NCI-H774 (cell line): Measurements from ENCODE around the gene RELT.

Source experiments
- DNase-seq: peaks from one replicate; lab custom pipeline; 2025; lab: John Stamatoyannopoulos, UW

The RELT gene

DNA sequence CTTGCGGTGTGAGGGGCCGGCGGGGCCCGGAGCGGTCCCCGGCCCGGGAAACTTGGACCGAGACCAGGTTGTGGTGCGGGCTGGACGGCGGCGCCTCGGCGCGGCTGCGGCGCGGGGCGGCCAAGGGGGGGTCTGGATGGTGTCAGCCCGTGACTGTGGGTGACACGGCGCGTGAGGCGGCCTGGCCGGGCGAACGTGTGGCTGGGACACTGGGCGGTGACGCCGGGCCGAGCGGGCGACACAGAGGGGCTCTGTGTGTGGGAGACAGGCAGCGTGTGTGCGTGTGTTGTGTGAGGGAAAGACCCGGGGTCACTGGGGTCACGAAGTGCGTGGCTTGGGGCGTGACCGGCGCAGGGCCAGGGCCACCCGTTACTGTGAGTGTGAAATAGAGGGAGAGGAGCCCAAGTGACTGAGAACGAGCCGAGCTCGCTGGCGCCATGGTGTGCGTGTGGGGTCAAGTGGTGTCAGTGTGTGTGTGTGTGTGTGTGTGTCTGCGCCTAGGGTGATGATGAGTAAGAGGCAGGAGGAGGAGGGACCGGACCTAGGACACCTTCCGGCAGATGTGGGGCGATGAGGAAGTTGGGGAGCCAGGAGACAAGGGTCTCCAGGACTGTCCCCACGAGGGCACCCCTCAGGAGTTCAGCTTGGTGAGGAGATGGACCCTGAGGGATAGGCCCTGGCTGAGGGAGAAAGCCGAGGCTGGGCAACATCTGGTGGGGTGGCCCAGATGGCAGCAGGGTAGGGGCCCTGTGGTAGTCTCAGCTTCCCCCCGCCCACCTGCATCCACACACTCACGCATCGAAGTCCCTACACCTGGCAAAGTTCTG, 817 bp downstream of the RELT start:
- DNase-seq = peak; percentile 11

DNA sequence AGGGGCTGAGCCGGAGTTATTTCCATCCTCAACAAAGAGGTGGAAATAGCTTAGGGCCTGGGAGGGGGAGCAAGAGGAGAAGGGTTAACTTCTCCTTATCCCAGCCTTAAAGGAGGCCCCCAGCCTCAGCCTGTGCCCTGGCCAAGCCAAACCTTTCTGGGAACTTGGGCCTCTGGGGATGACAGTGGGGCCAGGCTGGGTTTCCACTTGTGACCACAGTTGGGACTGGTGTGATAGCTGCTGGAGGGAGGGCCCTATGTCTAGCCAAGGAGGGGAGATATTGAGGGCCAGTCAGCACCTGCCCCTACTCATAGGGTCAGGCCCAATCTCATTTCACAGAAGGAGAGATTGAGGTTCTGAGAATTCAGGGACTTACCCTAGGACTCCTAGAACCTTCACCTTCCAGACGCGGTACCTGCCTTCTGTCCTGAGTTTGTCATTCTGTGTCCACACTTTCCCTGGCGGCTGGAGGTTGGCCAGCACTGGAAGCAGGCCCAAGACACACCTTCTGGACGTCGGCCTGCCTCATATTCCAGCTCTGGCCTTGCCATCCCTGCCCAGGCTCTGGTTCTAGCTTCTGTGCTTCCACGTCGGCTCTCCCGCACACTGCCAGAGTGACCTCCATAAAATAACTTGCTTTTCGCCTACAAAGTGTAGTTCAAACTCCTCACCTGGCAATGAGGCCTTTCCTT, 3.1 kb downstream of the RELT start:
- DNase-seq = no peak

DNA sequence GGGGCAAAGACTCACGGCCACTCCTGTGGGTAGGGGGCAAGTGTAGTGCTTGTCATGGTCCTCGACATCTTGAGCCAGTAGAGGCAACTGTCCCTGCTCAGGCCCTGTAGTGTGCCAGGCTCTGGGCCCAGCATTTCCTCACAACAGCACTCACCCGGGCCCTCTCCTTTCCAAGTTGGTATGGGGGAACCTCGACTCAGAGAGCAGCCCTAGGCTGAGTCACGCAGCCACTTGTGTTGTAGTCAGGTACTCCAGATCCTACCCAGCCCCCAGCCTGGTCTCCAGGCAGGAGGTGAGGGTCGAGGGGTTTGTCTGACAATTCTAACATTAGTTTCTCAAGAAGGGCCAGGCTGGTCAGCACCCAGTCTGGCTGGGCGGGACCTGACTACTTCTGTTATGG, 4.1 kb downstream of the RELT start:
- no peak for DNase-seq

DNA sequence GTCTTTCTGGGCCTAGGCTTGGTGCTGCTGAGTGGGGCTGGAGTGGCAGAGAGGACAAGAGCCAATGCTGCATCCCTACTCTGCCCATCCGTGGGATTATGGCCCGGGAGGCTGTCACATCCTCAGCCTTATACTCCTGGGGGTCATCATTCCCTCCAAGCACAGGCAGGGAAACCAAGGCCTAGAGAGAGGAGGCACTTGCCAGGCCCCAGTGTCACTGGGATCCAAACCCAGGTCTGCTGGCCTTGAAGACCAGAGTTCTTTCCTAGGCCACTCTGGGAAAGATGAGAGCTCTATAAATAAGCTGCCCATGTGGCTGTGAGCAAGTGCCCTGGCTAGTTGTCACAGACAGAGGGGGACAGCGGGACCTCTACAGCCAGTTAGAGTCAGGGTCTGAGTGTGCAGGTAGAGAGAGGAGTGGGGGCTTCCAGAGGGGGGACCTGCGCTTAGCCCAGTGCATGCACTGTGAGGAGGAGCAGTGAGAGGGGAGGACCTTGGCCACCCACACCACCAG, 4.8 kb downstream of the RELT start:
- no peak for DNase-seq

DNA sequence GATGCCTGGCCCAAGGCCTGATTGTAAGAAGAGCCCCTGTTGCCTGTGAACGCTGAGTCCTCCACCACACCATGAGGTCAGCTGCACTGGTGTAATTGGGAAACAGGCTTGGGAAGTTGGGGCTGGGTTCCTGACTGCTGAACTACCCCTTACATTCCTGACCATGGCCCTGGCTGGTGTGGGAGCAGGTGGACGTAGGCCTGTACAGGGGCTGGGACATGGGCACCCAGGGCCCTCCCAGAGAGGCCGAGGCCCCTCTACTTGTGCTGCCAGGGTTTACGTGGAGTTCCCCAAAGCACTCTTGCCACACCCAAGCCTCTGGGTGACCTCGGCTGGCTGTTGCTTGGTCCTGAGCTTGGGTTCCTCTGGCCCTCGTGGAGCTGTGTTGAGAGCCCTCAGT, 5.4 kb downstream of the RELT start:
- no peak for DNase-seq

DNA sequence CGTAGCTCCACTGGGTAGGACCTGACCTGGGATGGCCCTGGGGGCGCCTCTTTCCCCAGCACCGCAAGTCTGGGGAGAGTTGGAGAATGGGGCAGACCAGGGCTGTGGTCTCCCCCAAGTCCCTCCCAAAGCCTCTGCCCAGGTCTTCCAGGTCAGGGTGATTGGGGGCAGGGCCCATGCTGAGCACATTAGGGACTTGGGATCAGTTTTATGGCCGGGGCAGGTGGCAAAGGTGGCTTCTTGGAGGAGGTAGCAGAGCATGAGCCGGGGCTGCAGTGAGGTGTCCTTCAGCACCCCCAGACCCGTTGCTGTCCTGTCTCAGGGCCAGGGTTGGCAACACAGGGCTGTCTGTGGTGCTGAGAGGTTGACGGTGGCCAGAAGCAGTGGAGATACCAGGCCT, 6.0 kb downstream of the RELT start:
- no peak for DNase-seq

DNA sequence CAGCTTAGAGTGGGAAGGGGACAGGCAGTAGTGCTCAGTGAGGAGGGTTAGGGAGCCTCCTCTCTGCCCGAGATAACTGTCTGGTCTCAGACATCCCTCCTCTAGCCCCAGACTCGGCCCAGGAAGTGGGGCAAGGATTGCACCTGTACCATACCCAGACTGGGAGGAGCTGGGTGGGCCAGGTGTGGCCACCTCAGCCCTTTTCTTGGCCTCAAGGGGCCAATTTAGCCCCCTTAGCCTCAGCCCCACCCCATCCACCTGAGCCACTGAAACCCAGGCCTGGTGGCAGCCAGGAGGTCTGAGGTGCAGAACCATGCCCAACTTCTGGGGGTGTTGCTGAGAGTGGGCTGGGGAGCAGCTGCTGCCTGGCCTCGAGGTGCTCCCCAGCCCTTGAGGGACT, 6.5 kb downstream of the RELT start:
- no peak for DNase-seq

DNA sequence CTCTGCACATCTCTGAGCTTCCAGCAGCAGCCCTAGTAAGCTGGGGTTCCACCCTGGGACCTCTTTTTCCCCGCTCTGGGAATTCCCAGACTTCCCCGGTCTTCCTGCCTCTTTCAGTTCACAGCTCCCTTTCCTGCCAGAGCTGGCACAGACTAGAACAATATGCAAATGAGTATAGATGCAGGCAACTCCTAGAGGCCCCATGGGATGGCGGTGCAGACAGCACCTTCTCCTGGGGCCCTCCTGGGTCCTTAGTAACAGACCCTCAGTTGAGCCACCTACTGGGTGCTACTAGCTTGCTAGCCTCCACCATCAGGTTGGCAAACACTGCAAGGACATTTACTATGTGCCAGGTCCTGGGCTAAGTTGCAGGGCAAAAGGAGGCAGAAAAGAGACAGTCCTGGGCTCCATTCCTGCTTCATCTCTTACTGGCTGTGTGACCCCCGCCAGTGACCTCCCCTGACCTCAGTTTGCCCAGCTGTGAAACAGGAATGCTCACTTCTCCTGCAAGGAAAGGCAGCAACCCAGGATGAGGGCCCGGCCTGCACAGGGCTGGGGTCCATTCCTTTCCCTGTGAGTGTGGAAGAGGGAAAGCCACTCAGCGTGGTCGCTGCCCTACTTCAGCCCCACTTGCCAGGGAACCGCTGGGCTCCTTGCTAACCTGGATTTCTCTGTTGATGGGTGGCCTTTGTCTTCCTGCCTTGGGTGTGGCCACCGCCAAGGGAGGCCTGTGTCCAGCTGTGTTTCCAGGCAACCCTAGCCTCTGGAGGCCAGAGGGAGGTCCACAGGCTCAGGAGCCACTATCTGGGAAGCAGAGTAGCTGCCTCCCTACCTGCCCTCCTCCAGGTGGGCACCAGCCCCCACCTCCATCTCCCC, 7.3 kb downstream of the RELT start:
- DNase-seq = no peak

DNA sequence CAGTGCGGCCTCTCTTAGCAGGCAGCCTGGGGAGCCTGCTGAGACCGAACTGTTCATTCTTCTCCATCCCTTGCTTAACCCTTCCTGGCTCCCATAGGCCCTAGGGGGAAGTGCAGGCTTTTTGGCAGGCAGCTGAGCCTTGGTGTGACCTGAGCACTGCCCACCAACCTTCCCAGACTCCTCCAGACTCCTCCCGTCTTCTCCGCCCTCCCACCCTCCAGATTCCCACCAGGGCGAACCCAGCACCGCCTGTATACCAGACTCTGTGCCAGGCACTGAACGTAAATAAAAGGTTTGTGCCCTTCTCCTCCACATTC, 7.9 kb downstream of the RELT start:
- no peak for DNase-seq

DNA sequence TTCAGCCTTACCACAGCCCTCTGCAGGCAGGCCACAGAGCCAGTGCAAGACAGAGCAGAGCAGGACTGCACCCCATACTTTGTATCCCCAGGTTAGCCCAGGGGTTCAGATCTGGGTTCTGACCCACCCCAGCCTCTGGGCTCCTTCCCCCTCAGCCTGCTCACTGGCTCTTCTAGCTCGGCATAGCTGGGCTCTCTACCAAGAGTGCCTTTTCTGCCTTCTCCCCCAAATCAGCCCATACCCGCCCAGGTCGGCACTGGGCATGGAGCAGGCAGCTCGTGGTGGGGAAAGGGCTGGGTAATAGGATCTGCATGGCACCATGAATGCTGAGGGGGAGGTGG, 8.3 kb downstream of the RELT start:
- DNase-seq = no peak

DNA sequence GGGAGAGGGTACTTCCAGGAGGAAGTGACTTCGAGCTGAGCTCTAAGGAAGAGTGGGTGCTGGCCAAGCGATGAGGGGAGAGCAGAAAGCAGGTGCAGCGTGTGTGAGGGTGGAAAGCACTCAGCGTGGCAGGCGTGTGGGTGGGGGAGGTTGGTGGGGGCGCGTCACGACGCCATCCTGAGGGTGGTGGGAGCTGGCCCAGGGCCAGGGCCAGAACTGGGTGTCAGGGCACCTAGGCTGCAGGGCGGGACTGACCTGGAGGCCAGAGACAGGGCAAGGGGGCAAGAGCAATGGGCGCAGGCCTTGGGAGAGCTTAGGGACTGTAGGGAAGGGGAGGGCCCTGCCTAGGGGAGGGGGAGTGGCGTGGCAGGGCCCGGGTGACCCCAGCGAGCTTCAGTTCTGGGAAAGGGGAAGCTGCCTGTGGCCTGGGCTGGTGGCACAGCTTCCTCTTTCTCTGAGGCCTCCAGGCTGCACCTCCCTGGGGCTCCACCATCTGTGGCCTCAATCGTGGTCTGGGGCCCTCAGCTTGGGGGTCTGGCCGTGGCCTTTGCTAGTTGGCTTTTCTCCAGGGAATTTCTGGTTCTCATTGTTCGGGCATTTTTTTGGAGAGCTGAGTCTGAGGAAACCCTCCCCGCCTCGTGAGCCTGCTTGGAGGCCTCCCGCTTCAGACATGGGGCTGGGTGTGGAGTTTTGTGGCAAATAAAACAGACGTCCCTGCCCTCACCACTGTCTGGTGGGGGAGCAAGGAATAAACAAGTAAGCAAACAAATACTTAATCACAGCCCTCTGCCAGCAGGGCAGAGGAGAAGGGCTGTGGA, 8.9 kb downstream of the RELT start:
- no peak for DNase-seq

DNA sequence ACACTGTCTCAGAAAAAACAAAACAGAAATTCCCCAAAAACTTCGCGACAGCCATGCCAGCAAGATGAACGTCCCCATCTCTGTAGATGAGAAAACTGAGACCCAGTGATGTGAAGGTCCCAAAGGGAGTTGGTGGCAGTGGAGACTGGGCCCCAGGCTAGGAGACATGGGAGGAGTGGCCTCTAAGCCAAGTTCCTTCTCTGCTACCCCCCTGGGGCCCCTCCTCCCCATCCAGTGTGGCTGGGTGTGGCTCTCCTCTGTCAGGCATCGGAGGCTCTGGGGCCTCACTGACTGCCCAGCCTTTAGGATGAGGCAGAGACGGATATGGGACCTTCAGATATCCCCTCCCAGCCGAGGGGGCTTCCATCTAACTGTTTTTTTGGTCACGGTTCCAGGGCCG, 9.8 kb downstream of the RELT start:
- no peak for DNase-seq

DNA sequence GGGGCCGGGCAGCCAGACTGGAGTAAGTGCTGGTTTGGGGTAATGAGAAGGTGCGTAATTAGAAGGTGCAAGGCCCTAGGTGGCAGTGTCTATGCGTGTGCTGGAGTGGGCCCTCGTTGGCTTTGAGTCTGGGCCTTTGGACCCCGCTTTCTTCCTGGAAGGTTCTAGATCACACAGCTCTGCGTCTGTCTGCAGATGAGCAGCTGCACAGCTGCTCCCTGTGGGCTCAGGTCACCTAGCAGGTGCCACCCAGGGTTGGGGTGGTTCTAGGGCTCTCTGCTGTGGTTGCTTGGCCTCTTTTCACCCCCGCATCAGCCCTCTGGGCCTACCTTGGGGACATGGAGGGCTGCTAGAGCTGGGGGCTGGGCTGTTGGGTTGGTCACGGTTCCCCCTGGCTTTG, 10.3 kb downstream of the RELT start:
- no peak for DNase-seq

DNA sequence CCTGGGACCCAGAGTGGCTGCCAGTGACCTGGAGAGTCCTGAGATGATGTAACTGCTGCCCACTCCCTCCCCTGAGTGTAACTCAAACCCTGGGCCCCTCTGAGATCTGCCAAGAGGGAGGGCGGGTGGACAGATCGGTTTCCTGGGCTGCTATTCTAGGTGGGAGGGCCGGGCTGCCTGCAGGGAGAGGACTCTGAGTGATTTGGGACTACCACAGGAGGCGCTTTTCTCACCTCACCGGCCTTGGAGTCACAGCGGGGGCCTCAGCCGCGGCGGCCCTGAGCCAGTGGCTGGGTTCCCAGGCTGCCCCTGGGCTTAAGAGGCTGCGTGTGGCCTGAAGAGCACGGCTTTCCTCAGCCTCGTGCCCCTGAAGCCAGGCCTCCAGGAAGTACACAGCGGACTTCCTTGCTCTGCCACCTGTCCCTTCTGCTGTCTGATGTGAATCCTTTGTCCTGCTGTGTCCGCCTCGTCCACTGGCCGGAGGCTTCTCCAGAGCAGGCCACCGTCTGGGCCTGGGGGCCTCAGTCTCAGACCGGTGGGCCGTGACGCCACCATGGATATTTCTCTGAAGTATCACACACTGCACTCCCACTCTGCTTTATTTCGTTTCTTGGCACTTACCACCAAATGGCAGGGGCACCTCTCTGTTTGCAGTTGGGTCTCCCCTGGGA, 11.5 kb downstream of the RELT start:
- DNase-seq = no peak

DNA sequence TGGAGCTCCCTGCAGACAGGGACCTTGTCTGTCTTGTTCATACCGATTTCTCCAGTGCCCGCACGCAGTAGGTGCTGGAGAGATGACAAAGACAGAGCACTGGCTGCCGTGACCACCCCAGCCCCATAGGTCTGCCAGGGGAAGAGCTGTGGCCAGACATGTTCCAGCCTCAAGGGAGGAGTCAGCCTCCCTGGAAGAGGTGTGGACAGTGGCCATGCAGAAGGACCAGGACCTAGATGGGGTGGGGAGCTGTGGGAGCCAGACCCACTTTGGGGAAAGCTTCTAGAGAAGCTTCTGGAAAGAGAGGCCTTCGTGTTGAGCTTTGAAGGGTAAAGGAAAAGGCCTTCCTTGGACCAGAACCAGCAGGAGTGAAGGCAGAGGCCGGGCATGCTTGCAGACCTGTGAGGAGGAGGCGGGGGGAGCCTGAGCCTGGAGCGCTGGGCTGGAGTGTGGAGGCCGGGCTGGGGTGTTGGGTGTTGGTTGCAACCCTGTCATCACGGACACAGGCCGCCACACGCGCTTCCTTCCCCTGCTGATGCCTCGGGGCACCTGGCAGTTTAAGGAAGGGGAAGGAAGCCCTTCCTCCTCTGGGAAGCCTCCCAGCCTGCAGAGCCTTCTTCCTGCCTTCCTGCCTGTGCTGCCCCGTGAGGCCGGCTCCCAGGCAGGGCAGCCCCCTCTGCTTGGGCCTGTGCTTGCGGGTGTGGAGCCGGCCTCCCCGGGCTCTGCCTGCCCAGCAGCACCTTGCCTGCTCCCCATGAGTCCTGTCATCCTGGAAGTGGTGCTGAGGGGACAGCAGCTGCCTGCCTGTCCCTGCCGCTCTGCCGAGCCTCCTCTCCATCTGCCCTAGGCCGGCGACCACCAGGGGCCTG, 12.3 kb downstream of the RELT start:
- no peak for DNase-seq

DNA sequence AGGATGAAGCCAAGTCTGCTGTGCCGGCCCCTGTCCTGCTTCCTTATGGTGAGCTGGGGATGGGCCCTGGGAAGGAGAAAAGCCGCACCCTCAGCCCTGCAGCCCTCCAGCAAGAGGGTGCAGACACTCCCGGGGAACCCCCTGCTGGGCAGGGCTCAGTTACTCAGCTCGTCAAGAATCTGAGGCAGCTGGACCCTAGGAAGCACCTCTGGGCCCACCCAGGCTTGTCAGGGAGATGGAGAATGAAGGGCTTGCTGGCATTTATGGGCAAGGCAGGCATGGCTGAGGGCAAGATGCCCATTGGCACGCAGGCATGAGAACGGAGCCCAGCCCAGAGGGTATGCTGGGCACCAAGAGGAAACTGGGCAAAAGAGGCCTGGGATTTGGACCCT, 12.9 kb downstream of the RELT start:
- DNase-seq = no peak

DNA sequence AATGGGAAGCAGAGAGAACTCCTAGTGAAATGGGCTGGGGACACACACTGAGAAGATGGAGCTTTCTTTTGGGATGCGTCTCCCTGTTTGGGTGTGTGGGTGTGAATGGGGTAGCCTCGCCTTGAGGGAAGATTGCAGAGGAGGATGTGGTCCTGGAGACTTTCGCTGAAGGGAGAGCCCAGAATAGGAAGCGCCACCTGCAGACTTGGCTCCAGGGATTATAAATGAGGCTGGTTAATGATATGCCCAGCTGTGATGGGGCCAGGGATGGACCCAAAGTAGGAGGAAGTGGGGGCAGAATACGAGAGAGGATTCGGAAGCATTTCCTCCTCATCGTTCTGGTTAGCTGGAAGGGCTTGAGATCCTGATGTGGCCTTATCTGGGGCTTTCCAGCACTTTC, 13.7 kb downstream of the RELT start:
- DNase-seq = no peak

DNA sequence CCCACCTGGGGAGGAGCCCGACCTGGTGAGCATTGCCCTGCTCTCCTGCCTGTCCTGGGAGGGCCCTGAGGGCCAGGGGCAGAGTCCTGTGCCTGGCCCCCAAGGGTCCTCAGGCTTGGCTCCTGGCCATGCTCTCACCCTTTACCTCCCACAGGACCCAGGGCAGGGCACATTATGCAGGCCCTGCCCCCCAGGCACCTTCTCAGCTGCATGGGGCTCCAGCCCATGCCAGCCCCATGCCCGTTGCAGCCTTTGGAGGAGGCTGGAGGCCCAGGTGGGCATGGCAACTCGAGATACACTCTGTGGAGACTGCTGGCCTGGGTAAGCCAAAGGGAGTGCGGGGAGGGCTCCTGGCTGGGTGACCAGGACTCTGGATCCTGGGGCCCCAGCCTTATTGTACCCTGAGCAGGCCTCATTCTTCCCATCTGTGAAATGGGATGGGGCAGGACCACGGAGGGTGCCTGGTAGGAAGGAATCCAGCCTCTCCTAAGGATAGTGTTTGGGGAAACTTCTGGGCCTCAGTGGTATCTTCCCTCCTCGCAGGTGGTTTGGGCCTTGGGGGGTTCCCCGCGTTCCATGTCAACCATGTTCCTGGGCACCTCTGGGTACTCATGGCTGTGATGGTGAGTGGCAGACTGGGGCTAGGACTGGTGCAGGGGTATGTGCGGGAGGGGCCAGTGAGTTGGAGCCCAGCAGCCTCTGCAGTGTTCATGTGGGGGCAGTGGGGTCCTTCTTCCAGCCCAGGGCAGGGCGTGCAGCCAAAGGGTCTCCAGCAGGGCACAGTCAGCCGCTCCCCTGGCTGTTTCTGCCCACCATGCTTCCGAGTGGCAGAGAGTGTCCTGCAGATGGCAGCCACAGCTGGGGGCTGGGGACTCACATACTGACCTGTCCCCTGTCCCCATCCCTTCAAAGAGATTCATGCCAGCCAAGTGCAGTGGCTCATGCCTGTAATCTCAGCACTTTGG, 14.7 kb downstream of the RELT start:
- DNase-seq = no peak

DNA sequence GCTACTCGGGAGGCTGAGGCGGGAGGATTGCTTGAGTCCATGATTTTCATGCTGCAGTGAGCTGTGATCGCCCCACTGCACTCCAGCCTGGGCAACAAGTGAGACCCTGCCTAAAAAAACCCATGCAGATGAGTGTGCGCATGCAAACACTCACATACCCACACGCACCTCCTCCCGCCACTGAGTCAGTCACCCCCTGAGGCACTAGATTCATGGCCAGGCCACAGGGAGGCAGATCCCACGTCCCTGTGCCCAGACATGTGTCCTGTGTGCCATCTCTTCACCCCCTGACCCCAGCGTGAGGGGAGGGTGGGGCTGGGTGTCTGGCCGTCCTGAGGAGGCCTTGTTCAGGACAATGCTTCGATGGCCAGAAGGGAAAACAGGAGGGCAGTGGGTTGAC, 15.5 kb downstream of the RELT start:
- no peak for DNase-seq
